Activated CD8-positive, alpha-beta memory T cell treated with anti-CD3 and anti-CD28 coated beads for 36 hours (primary cell): ENCODE measurements around the gene KRT39. TPM values are rescaled to one million over a fixed set of nuclear protein-coding genes. Genes with fewer than 3 reads are reported as not detected.
"Not testable (repeated sequence)": the region's sequence is repeated elsewhere in the genome, so short reads cannot be mapped to it uniquely, and the experiment has no call there.

ENCODE experiments used
- CTCF ChIA-PET: fragments of 350-600 bp; sonication (Branson Sonifier 250); formaldehyde crosslinking; loops from one replicate; lab custom pipeline; 2021; ENCODE audit warnings: antibody characterized with exemption; lab: Charles Lee
- POLR2A ChIA-PET: fragments of 350-600 bp; sonication (Branson Sonifier 250); formaldehyde crosslinking; loops from one replicate; lab custom pipeline; 2021; ENCODE audit warnings: antibody characterized with exemption; lab: Charles Lee
- total RNA-seq, 2 experiments: library from RNA; stranded (reverse); gene quantifications; one replicate each; pipeline ENCODE4 v1.2.3, GENCODE V29; 2021

Gene KRT39
- total RNA-seq, 2 experiments from 2014 or later, result not detected

DNA sequence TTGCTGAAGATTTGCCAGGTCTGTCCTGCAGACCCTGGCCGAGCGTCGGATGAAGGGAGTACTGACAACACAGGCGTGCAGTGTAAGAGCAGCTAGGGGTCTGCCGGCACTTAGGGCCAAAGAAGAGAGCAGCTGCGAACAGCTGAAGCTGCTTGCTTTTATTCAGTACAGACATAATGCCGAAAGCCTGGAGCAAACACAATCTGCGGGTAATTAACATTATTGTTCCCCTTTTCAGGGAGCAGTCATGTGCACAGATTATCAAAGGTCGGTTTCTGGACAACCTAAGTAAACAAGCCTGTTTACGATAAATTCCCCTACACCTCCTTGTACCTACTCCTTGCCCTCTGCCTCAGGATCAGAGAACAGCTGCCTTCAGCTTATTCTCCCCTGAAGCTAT, 17.3 kb downstream of the KRT39 start:
- ChIA-PET POLR2A (no interaction called here), CTCF (no interaction called here)

GRCh38 chr17:40947929-40948328, 18.8 kb downstream of the KRT39 start:
- CTCF ChIA-PET, result no interaction called here
- POLR2A ChIA-PET, result no interaction called here

DNA sequence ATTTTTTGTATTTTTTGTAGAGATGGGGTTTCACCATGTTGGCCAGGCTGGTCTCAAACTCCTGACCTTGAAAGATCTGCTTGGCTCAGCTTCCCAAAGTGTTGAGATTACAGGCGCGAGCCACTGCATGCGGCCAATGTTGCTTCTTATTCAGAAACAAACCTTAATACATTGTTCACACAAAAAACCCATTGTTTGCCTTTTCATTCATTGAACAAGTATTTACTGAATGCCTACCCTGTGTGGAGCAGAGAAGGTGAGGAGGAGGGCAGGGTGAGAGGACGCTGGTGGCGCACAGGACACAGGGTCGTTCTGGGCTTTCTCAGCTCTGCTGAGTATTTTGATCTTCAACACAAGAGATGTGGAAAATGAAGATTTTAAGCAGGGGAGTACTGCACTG, 21.3 kb downstream of the KRT39 start:
- POLR2A ChIA-PET, result no interaction called here
- CTCF ChIA-PET, result no interaction called here

DNA sequence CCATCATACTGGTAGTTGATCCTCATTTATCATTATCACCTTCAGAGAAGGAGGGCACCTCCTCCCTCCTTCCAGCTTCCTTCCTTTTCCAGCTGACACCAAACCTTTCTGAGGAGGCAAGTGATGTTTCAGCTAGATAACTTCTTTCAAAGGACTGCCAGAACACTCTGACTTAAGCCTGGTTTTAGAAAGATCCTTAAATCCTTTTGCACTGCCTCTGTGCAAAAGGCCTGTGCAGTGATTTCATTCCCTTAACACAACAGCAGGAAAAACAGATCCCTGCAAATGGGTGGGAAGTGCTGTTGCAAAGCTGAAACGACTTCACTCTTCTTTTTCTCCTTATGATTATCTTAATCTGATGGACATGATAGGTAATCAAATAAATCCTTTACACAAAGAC, 22.2 kb downstream of the KRT39 start:
- ChIA-PET POLR2A (no interaction called here), CTCF (interaction anchor here (0.5 kb wide), 1 partner anchor 40 kb away, joined by 4 read pairs; no protein-coding TSS in a partner anchor)

DNA sequence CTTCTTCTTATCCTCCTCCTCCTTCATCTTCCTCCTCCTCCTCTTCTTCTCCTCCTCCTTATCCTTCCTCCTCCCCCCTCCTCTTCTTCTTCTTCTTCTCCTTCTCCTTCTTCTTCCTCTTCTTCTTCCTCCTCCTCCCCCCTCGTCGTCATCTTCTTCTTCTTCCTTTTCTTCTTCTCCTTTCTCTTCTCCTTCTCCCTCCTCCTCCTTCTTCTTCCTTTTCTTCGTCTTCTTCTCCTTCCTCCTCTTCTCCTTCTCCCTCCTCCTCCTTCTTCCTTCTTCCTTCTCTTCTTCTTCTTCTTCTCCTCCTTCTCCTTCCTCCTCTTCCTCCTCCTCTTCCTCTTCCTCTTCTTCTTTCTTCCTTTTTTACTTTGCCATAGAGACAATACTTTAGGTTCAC, 24.2 kb downstream of the KRT39 start:
- POLR2A ChIA-PET, result no interaction called here

DNA sequence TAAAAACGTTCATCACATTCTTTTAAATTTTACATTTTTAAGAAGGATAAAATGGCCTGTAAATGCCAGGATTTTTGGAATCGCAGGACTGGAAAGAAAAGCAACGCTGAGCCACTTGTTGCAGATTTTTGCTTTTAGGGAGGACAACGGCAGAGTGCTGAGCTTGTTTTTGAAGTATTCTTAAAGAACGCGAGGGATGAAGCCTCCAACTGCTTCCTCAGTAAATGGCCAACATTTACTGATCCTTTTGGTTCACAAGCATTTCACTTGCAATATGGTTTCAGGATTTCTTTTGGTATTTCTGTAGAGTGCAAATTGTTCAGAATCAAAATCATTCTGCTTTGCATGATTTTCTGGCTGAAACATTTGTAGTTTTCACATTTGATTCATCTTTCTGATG, 26.5 kb downstream of the KRT39 start:
- POLR2A ChIA-PET, result no interaction called here
- CTCF ChIA-PET, result no interaction called here

More for the DNA sequence above, 24.2 kb downstream of the KRT39 start:
- CTCF ChIA-PET, result no interaction called here

DNA sequence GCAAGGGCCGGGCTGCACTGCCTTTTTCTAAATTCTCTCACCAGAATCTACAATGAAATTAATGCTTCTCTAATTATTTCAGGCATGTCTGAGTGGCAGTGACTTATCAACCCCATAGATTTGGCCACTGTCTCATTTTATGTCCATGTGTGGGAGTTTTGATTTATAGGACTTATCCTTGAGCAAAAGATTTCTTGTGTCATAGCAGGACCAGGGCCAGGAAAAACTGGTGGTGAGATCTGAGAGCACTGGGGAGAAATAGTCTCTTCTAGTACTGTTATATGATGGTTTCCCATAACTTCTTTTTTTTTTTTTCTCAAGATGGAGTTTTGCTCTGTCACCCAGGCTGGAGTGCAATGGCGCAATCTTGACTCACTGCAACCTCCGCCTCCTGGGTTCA, 27.8 kb downstream of the KRT39 start:
- ChIA-PET POLR2A (no interaction called here), CTCF (no interaction called here)

DNA sequence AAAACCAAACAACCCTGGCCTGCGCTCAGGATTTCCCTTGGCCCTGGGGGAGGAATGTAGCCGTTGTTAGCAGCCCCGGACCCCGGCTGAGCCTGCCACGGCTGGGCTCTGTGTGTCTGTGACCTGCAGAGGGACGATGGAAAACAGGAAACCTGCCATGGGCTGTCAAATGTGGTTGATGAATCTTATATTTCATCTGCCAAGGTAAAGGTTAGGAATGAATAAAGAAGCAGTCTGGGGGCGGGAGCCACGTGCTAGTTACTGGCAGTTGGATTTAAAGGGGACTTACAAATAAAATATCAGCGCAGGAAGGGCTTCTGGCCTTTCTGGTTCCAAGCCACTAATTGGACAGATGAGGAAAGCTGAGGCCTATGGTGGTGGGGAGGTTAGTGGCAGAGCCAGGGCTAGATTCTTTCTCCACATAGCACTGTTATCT, 29.3 kb downstream of the KRT39 start, which contains the start of gene KRT23:
Gene KRT23 (minus strand): TSS at position 263 of the 436 bp plus-strand sequence. CDS start 1,043 bp downstream, outside the sequence.
- CTCF ChIA-PET, result no interaction called here
- POLR2A ChIA-PET, result no interaction called here

DNA sequence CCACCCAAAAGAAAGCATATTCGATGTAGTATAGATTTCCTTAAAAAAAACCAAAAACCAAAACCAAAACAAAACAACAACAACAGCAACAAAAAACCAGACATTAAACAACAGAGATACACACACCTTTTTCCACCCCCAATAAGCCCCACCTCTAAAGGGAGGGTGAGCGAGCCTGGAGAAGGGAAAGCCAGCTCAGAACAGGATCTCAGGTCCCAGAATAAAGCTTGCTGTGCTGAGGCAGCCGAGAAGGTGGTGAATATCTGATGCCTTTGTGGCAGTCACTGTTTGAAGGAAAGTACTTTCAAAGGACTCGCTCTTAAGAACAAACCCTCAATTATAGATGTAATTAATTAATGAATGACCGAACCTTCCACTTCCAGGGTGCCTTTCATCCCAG, 29.8 kb downstream of the KRT39 start:
- POLR2A ChIA-PET, result no interaction called here

DNA sequence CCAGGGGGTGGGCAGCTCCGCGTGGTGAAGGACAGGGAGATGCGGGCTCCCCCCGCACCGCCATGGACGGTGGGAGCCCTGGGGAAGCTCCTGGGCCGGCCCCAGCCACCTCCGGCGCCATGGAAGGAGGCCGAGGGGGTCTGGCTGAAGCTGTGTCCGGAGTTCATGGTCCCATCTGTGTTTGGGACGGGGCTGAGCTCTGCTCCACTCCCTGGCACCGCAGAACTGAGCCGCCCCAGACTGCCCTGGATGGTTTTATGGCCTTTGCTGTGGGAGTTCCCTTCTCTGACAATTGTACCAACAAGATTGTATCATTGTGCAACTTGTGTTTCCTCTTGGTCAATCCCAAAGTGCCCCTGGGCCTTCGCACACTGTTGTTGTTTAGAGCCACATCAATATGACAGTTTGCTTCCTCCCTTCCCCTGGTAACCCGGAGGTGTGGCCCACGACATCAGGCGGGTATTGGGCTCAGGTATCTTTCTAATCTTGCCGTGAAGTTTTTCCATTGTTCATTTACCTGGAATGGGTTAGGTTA, 30.2 kb downstream of the KRT39 start:
- POLR2A ChIA-PET, result no interaction called here
- CTCF ChIA-PET, result no interaction called here

More for the DNA sequence above, 29.8 kb downstream of the KRT39 start:
- CTCF ChIA-PET, result no interaction called here

- CTCF ChIA-PET, result no interaction called here
- POLR2A ChIA-PET, result no interaction called here
Measured at GRCh38 chr17:40935624-40936023, 31.1 kb downstream of the KRT39 start.

- ChIA-PET POLR2A (no interaction called here), CTCF (no interaction called here)
Measured at GRCh38 chr17:40932608-40933007, 34.1 kb downstream of the KRT39 start.

DNA sequence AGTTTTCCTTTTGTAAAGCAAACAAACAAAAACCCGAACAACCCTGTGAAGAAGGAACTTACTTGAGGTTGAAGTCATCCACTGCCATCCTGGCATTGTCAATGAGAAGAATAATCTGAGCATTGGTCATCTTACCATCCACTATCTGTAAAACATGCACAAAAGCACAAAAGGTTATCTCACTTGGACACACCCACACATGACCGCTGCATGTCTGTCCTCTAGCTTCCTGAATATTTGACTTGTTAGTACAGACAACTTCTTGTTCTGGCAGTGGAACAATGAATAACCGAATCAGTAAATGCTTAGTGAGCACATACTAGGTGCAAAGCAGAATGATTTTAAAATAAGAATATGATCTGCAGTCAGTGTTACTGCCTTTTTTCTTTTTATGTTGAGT, 35.4 kb downstream of the KRT39 start:
- CTCF ChIA-PET, result no interaction called here

DNA sequence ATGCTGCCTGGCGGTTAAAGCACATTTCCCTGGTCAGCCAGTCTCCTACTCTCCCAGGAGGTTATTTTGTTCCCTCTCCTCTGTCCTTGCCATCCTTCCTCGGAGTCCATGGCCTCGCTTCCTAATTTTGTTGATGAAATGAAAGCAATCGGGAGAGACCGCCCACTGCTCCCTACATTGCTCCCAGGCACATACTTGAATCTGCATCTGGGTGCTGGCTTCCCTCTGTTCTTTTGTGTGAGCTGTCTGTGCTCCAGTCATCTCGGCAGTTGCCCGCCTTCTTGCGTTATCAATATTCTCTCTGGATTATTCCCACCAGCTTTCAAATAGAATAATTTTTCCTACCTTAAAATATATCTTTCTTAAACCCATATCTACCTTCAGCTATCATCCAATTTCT, 40.4 kb downstream of the KRT39 start:
- CTCF ChIA-PET, result no interaction called here
- POLR2A ChIA-PET, result no interaction called here

More for the DNA sequence above, 35.4 kb downstream of the KRT39 start:
- POLR2A ChIA-PET, result no interaction called here

DNA sequence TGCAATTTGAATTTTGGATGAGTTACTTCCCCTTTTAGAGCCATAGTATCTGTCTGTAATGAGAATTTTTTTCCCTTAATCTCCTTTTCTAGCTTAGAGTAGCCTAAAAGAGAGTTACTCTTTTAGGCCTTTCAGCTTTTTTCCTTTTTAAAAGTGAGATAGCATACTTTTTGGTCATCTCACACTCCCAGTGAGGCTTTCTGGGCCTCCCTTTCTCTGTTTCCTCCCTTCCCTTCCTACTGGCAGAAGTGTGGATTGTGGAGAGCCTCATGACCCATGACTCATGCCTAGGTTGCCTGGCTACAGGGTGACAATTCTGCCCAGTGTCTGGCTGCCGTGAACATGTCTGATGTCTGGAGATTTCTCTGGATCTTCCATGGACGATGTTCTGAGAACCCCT, 44.5 kb downstream of the KRT39 start:
- ChIA-PET CTCF (interaction anchor here (0.7 kb wide), 1 partner anchor 415 kb away, joined by 7 read pairs; no protein-coding TSS in a partner anchor), POLR2A (no interaction called here)

GRCh38 chr17:40921026-40921425, 45.7 kb downstream of the KRT39 start:
- POLR2A ChIA-PET, result no interaction called here
- CTCF ChIA-PET, result interaction anchor here (1.5 kb wide), 1 partner anchor 9 kb away, joined by 4 read pairs; no protein-coding TSS in a partner anchor

GRCh38 chr17:40917116-40917515, 49.6 kb downstream of the KRT39 start:
- POLR2A ChIA-PET, result not testable (repeated sequence)
- CTCF ChIA-PET, result interaction anchor here (0.6 to 1.4 kb wide), 2 partner anchors 114 to 746 kb away, joined by 4 to 5 read pairs; no protein-coding TSS in a partner anchor

DNA sequence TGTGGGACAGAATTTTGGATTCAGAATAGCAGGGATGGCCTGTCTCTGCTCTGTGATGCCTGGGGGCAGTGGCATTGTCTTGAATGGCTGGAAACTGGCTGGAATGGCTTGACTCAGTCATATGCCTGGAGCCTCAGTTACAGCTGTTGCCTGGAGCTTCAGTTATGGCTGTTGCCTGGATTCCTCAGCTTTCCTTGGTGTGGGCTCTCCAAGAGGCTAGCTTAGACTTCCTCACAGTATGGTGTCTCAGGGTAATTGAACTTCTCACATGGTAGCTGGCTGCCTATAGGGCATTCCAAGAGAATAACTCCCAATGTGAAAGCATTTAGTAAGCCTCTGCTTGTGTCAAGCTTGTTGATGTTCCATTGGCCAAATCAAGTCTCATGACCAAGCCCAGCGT, 50.4 kb downstream of the KRT39 start:
- CTCF ChIA-PET, result interaction anchor here (0.8 to 1.4 kb wide), 2 partner anchors 710 to 747 kb away, joined by 3 to 5 read pairs; no protein-coding TSS in a partner anchor
- POLR2A ChIA-PET, result no interaction called here

DNA sequence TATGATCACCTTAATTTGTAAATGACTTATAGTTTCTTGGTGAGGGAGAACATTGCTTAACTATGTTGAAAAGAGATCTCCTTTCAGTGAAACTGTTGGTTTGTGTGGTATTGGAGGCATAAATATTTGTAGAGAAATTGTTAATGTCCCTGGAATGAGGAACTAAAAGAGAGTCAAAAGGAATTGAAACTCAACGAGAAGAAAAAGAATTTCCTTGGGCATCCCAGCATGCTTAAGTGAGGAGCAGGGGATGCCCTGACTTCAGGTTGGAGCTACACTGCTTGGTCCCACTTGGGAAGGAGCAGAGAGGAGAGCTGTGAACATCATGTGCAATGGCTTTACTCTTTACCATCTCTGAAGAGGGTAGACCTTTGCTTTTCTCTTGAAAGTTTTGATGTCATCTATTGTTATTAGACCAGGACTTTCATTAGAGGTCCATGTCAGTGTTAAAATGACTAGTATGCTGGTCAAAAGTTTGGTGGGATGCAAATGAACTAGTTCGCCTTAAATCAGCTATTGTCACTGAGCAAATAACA, 51.0 kb downstream of the KRT39 start:
- POLR2A ChIA-PET, result no interaction called here
- CTCF ChIA-PET, result interaction anchor here (0.8 to 1.4 kb wide), 3 partner anchors 633 to 747 kb away, joined by 3 to 5 read pairs (median 3); no protein-coding TSS in a partner anchor

DNA sequence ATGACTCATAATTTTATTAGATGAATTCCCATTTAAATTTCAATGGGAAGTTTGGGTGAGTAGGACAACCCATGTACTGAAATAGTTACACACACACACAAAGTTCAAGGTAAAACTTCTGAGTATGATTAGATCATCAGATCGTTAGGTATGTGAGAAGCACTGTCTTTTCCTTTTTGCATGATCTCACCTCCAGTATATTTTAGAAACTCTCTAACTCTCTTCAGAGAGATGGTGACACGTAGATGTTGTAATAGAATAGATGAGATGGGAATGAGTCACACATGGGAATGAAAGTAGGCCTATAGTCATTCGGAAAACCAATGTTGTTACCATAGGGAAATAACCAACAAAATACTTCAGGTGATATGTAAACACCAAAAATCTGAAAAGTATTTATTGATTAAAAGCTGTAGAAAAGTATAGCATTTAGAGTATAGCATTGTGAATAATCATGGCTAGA, 51.5 kb downstream of the KRT39 start:
- ChIA-PET POLR2A (no interaction called here), CTCF (interaction anchor here (1.1 to 1.2 kb wide), 2 partner anchors 10 to 633 kb away, joined by 3 read pairs; no protein-coding TSS in a partner anchor)
